OCI-LY7 (cell line): Measurements from ENCODE around the gene HAGHL. TPM values are rescaled to one million over a fixed set of nuclear protein-coding genes. Genes with fewer than 3 reads are reported as not detected.

Source experiments
- BruUV-seq: library from RNA; stranded (reverse); fragments of 400-500 nt; replicated peaks from 2 replicates; lab custom pipeline; 2021; lab: Mats Ljungman, UMichigan
- CTCF ChIA-PET: fragments of 300-600 bp; sonication (Branson Sonifier 250); formaldehyde crosslinking; loops from one replicate; lab custom pipeline; 2022; ENCODE audit warnings: antibody characterized with exemption; ENCODE audit not compliant: unreplicated experiment; lab: Charles Lee
- POLR2A ChIA-PET: fragments of 300-600 bp; sonication (Branson Sonifier 250); formaldehyde crosslinking; loops from one replicate; lab custom pipeline; 2022; ENCODE audit warnings: antibody characterized with exemption; lab: Charles Lee
- DNase-seq: peaks from one replicate; pipeline ENCODE4 v3.0.0-alpha.2; 2015; ENCODE audit warnings: low spot score
- H2AFZ ChIP-seq: fragments of 200-600 bp; sonication (generic), shearing (Covaris generic); 2 replicates; pipeline ENCODE4 v1.6.1; 2014; ENCODE audit warnings: mild to moderate bottlenecking, antibody characterized with exemption, low read length, moderate library complexity
- H3K27ac ChIP-seq: fragments of 200-600 bp; sonication (generic); 2 replicates; pipeline ENCODE4 v1.5.1; 2014; ENCODE audit warnings: mixed run types, low read depth, mild to moderate bottlenecking, moderate library complexity, low read length, inconsistent platforms; ENCODE audit not compliant: poor library complexity, severe bottlenecking
- H3K36me3 ChIP-seq: fragments of 200-600 bp; sonication (generic); 2 replicates; pipeline ENCODE4 v1.6.1; 2014; ENCODE audit warnings: mild to moderate bottlenecking, antibody characterized with exemption, low read length, moderate library complexity, mixed read lengths; ENCODE audit not compliant: insufficient read depth
- H3K4me1 ChIP-seq: fragments of 200-600 bp; sonication (generic); 2 replicates; pipeline ENCODE4 v1.5.1; 2014; ENCODE audit warnings: mild to moderate bottlenecking, low read length; ENCODE audit not compliant: insufficient read depth, poor library complexity, severe bottlenecking
- H3K4me2 ChIP-seq: fragments of 200-600 bp; sonication (generic); 2 replicates; pipeline ENCODE4 v1.6.1; 2014; ENCODE audit warnings: mild to moderate bottlenecking, low read length
- H3K4me3 ChIP-seq: fragments of 200-600 bp; sonication (generic); 2 replicates; pipeline ENCODE4 v1.5.1; 2014; ENCODE audit warnings: mild to moderate bottlenecking, low read depth, low read length; ENCODE audit not compliant: poor library complexity, severe bottlenecking
- H3K79me2 ChIP-seq: fragments of 200-600 bp; sonication (generic); 2 replicates; pipeline ENCODE4 v1.6.1; 2016; ENCODE audit warnings: low read depth, mild to moderate bottlenecking, low read length, moderate library complexity, mixed read lengths; ENCODE audit not compliant: insufficient read depth
- H3K9me2 ChIP-seq: fragments of 200-600 bp; sonication (generic); 2 replicates; pipeline ENCODE4 v1.6.1; 2016; ENCODE audit warnings: mild to moderate bottlenecking, low read length, mixed read lengths; ENCODE audit not compliant: insufficient read depth
- H3K9me3 ChIP-seq: fragments of 200-600 bp; sonication (generic); 2 replicates; pipeline ENCODE4 v1.6.1; 2014; ENCODE audit warnings: mild to moderate bottlenecking, mixed run types, low read length, mixed read lengths
- H4K20me1 ChIP-seq: fragments of 200-600 bp; sonication (generic); 2 replicates; pipeline ENCODE4 v1.6.1; 2014; ENCODE audit warnings: mild to moderate bottlenecking, antibody characterized with exemption, low read length, moderate library complexity, mixed read lengths; ENCODE audit not compliant: insufficient read depth
- CTCF ChIP-seq: fragments of 200-600 bp; sonication (generic); conservative IDR thresholded peaks from 2 replicates; pipeline ENCODE4 v1.5.1; 2014; ENCODE audit warnings: mild to moderate bottlenecking, antibody characterized with exemption, low read length, moderate library complexity, mixed read lengths
- EZH2phosphoT487 ChIP-seq: fragments of 200-600 bp; sonication (generic); IDR thresholded peaks from 2 replicates; pipeline ENCODE4 v1.6.1; 2018; ENCODE audit warnings: low read depth, borderline replicate concordance, mild to moderate bottlenecking, mixed run types, antibody characterized with exemption, low read length, moderate library complexity, mixed read lengths
- intact Hi-C: fragments of 100-400 bp; cut with micrococcal nuclease; formaldehyde crosslinking; loops from one replicate; pipeline ENCODE4 v1.10.0; 2022; ENCODE audit not compliant: unreplicated experiment
- total RNA-seq, 2 experiments: library from RNA; depleted of rRNA in 1 of 2; stranded (reverse); fragments of >200 nt in 1 of 2; shearing (Covaris generic) in 1 of 2; gene quantifications; 2 replicates each; pipeline ENCODE4 v1.2.3, GENCODE V29; 2014 to 2022

HAGHL gene
- total RNA-seq, 2 experiments from 2014 or later: 30.8 to 57.9 TPM

DNA sequence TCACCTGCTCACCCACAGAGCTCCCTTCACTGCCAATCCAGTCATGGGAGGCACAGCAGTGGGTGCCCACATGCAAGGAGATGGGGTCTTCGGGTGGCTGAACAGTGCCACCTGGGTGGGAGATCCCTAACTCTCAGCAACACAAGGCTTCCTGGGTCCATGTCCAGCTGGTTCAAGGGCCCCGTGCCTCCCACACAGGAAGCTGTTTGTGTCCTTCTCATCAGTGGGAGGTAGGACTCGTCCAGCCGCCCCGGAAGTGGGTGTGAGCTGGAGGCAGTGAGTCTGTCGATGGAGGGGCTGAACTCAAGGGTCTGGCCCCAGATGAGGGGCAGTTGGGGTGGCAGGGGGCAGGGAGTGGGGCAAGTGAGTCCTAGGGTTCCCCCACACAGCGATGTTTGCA lies 22.9 kb upstream of the HAGHL start:
- TF ChIP-seq CTCF (no peak), EZH2phosphoT487 (no peak)
- Histone ChIP-seq H3K9me3 (no peaks in the 10 kb centered on the region), H3K79me2 (no peaks in the 10 kb centered on the region), H3K4me1 (no peaks in the 10 kb centered on the region), H3K27ac (no peak overlapping the region), H4K20me1 (no peaks in the 10 kb centered on the region), H3K36me3 (no peaks in the 10 kb centered on the region), H2AFZ (no peak overlapping the region), H3K4me3 (no peak overlapping the region), H3K4me2 (no peak overlapping the region), H3K9me2 (no peaks in the 10 kb centered on the region)
- ChIA-PET CTCF (no interaction called here), POLR2A (no interaction called here)
- no TSS peak for BruUV-seq
- DNase-seq: no peak
- intact Hi-C loops: no loop called here

- Histone ChIP-seq H3K36me3 (no peaks in the 10 kb centered on the region), H2AFZ (no peak overlapping the region), H3K79me2 (no peaks in the 10 kb centered on the region), H3K4me1 (no peaks in the 10 kb centered on the region), H3K4me2 (no peak overlapping the region), H4K20me1 (no peaks in the 10 kb centered on the region), H3K9me3 (no peaks in the 10 kb centered on the region), H3K4me3 (no peak overlapping the region), H3K9me2 (no peaks in the 10 kb centered on the region), H3K27ac (no peak overlapping the region)
- no peak for DNase-seq
- CTCF ChIA-PET: no interaction called here
- BruUV-seq: no TSS peak
- POLR2A ChIA-PET: interaction anchor here (0.6 kb wide), 1 partner anchor 65 kb away, joined by 5 read pairs; no protein-coding TSS in a partner anchor
- intact Hi-C loops: no loop called here
- TF ChIP-seq CTCF: no peak
- TF ChIP-seq EZH2phosphoT487: no peak
Measured at GRCh38 chr16:704552-705380, 22.1 kb upstream of the HAGHL start.
